ENCODE measurements around the gene TOMM6.
"Not testable (repeated sequence)": the region's sequence is repeated elsewhere in the genome, so short reads cannot be mapped to it uniquely, and the experiment has no call there.

The TOMM6 gene

GRCh38 chr6:41766043-41766664 is 21.3 kb upstream of the TOMM6 start:
- not testable (repeated sequence) for DNase-seq

DNA sequence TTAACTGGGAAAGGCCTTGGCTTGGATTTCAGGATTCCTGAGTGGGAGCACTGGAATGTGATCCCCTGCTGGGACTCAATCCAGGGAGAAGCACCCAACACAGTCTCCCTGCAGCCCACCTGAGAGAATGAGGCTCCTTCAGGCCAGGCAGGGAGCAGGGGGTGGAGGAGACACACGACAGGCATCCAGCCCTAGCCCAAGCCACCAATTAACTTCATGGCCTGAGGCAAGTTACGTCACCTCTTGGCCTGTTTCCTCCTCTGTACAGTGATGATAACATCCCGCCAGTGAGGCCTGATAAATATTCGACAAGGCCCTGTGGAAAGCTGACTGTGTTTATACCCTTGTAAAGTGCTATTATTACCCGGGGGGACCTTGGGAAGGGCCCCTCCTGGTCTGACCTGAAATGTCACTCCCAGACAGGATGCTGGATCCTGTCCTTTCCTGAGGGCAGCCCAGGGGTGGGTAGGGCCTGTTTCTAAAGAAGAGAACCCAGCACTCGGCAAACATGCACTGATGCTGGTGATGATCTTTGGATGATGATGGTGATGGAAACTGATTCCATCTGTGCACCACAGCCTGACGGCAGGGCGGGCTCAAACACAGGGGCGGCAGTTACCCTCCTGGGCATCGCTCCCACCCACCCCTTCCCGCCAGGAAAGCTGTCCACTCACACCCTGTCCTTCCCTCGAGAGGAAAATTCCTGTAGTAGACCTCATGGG is 20.2 kb upstream of the TOMM6 start:
- no peak for DNase-seq

DNA sequence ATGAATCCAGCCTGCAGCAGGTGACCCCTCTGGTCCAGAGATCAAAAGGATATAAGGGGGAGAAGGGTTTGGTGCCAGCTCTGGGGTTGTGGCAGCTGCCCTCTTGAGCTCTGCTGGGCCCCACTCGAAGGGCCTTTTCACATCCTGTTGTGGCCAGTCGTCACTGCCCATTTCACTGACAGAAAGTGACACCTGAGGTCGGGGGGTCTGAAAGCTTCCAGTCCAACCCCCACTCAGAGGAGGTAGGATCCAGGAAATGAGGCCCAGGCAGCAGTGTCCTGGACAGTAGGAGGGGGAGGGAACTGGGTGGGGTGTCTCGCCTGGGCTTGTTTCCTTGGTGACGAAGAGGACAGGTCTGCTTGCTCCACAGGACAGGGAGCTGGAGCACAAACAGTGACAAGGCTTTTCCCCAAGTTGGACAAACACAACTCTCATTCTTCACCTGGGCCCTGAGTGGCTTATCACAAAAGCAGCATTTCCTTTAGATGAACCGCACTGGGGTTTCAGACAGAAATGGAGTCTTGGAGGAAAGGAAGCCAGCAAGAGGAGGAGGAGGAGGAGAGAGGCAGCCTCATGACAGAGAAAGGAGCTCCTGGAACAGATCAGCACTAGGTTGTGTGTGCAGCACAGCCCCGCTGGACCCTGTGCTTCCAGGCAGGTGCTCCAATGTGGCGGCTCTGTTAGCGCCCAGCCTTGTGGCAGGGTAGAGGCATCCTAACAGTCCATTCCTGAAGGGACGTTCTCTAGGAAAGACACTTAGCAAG is 18.8 kb upstream of the TOMM6 start:
- DNase-seq = no peak

DNA sequence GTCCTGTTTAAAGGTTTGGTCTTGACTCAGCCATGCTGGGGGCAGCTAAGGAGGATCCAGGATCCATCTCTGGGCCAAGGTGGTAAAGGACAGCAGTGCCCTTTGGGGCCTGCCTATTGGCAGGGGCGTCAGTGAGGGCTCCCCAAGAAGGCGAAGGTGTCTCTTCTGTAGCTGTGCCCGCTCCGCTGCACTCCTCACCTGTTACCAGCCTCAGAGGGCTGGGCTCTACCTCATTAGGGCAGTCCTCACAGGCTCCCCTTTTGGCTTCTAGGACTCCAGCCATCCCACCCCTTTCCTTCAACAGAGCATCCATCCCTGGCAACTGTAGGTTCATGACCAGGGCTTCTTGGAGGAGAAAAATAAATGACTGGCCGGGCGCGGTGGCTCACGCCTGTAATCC is 18.1 kb upstream of the TOMM6 start:
- DNase-seq = no peak

- no peak for DNase-seq
Measured at GRCh38 chr6:41770381-41771057, 17.0 kb upstream of the TOMM6 start.

DNA sequence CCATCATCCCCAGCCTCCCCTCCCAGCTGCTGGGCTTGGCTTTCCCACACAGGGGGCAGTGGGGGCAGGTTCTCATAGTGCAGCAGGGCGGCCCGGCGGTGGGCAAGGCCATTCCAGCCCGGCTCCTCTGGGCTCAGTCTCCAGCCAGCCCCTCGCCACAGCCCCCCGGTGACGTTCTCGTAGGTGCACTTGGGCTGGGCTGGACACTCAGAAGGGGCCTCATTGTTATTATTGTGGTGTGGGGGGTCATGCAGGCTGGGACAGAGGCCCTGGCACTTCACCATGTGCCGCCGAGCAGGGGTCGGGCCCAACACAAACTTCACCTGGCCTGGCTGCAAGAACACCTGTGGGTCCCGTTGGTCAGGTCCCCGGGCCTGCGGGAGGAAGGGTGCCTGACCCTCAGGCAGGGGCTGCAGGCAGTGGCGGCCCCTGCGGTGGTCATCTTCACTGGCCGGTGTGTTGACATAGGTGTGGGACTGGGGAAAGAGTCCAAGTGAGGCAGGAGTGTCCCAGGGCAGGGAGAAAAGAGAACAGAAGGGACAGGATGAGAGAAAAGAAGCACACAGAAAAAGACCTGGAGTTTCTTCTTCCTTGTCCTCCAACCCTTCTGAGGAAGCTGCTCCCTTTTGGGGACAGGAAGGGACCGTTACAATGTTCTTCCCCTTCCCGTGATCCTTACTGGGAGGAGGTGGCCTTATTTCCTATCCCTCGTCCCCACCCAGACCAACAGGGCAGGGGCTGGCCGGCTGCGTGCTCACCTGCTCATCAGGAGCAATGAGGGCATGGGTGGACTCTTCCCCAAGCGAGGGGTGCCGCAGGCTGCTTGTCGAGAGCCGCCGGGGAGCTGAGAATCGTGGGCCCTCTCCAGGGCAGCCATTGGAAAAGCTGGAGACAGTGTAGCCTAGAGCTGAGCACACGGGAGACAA is 16.2 kb upstream of the TOMM6 start:
- no peak for DNase-seq

- no peak for DNase-seq
Measured at GRCh38 chr6:41774841-41775240, 12.7 kb upstream of the TOMM6 start.

GRCh38 chr6:41775293-41775882 is 12.1 kb upstream of the TOMM6 start:
- DNase-seq = no peak

DNA sequence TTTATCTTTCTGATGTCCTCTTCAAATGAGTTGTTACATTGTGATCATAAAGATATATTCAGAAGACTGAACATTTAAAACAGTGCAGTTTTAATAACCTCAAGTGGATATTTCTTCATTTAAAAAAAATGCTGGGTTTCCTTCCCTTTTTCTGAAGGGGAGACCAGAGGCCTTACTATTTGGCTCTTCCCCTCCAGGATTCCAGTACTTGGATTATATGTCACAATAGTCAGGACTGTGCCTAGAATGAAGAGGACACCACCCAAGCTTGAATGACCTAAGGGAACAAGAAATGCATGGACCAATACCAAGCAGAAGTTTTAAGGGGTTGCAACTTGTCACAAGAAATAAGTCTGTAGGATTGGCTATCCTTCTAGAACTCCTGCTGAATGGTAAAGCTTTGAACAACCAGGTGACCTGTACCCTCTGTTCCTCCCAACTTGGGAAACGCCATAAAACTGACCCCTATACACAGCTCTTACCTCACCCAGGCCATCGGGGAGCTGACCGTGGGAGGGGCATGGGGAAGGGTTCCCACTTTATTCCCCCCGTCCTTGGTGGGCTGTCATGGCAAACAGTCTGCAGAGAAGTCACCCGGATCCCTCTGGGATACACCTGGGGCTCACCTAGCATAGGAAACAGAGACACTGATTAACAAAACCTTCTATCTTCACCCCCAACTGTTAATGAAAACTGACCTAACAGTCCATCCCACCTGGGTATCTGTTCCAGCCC is 9.8 kb upstream of the TOMM6 start:
- DNase-seq = no peak

GRCh38 chr6:41778895-41779294 is 8.6 kb upstream of the TOMM6 start:
- DNase-seq = no peak

- no peak for DNase-seq
Measured at GRCh38 chr6:41779336-41779735, 8.2 kb upstream of the TOMM6 start.

DNA sequence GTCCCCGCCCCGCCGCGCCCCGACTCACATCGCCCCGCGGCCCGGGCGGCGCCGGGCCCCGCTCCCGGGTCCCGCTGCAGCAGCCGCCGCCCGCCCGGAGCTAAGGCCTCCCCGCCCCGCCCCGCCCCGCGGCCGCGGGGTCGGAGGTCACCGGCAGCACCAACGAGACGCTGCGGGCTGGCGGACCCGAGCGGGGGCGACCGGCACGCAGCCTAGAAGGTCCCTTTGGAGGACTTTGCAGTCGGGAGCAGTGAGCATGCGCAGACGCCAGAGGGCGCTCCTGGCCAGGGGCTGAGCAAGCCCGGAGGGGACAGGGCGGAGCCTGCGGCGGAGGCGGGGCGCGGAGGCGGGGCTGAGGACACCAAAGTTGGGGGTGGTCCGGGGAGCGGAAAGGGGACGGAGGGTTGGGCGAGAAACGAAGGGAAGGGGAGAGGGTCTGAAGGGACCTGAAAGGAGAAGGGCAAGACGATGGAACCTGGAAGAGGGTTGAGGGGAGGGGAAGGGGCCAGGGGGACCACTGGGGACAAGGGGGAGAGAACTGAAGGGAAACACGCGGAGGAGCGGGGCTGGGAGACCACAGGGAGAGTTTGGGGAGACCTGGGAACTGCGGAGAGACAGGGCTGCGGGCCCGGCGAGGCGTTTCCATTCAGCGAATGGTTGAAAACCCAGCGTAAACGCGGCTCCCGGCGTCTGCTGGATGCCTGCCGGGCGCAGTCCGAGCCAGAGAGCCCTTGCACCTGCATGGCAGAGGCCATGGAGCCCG is 7.5 kb upstream of the TOMM6 start, which contains the start of gene FRS3:
FRS3 (minus strand) TSS at position 113 of the 763 bp plus-strand sequence. CDS start 2,913 bp downstream, outside the sequence.
- peak; percentile 98 for DNase-seq

DNA sequence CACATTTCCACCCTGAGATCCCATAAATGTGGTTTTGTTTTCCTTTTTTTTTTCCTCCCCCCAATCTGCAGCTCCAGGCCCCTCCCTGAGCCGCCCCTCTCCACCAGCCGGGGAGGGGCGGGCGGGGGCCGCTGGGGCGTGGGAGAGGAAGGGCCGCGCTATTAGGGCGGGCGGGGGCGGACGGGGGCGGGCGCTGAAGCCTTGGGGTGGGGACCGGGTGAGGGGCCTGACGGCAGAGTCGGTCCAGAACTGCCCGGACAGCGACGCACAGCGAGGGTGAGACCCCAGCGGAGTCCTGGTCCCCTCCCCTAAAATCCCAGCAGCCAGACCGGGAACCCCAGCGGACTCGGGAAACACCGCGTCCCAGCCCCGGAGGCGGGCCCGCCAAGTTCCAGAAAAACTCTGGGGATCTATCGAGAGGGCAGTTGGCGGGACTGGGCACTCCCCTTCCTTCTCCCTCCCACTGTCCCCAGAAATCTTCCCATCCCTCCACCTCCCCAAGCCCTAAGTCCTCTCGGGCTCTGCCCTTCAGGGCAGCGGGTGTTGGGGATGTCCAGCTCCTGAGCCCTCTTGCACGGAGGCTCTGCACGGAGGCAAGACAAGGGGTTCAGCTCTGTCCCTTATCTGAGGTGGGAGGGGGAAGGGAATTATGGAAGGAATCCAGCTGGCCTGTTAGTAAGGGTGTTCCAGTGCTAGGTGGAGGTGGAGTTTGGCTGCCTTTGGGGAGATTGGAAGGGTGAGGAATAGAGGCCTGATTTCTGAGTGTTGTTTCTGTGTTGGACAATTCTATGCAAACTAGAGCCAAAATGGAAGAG is 6.7 kb upstream of the TOMM6 start, which contains the start of gene PRICKLE4:
PRICKLE4 (plus strand) TSS at position 232 of the 815 bp plus-strand sequence. CDS start 2,692 bp downstream, outside the sequence.
- DNase-seq = peak; percentile 58

GRCh38 chr6:41781366-41781730 is 6.1 kb upstream of the TOMM6 start:
- DNase-seq = no peak

DNA sequence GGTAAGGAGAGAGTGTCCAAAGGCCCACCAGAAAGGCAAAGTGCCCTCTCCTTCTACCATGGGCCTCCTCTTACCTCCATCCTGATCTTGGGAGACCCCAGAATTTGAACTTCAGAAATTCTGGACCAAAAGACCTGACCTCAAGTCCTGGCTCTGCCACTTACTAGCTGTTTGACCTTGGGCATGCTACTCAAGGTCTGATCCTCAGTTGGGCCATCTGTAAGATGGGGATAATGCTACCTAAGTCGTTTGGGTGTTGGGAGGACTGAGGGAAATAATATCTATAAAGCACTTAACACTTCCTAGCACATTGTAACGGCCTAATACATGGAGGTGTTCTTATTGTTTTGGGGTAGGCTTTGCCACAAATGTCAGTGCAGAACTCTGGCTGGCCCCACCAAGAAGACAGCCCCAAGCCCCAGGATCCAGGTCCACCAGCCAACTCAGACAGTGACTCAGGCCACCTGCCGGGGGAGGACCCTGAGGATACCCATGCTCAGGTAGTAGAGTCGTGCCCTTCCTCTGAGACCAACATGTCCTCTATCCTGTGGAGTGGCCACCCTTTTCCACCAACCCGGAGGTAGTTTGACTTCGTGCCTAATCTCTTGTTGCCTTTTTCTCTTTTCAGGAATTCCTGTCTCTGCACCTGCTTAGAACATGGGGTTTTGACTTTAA is 4.3 kb upstream of the TOMM6 start:
- no peak for DNase-seq

- DNase-seq = no peak
Measured at GRCh38 chr6:41784581-41785171, 2.8 kb upstream of the TOMM6 start.

- no peak for DNase-seq
Measured at GRCh38 chr6:41785254-41785653, 2.2 kb upstream of the TOMM6 start.
